Osteocyte (in vitro differentiated cells): Measurements from ENCODE around the gene SERP2. TPM values are rescaled to one million over a fixed set of nuclear protein-coding genes. Genes with fewer than 3 reads are reported as not detected.

Experiments
- DNase-seq: peaks from one replicate; pipeline ENCODE4 v3.0.0; 2021; ENCODE audit warnings: mixed read lengths; ENCODE audit not compliant: unreplicated experiment; ENCODE audit errors: extremely low spot score
- H3K27ac Mint-ChIP-seq: one replicate; pipeline ENCODE4 v1.8.0; 2021; ENCODE audit warnings: mild to moderate bottlenecking, mixed read lengths; ENCODE audit not compliant: unreplicated experiment
- H3K27me3 Mint-ChIP-seq: one replicate; pipeline ENCODE4 v1.8.0; 2021; ENCODE audit warnings: mixed read lengths; ENCODE audit not compliant: unreplicated experiment
- H3K36me3 Mint-ChIP-seq: one replicate; pipeline ENCODE4 v1.8.0; 2021; ENCODE audit warnings: mixed read lengths; ENCODE audit not compliant: unreplicated experiment
- H3K4me1 Mint-ChIP-seq: one replicate; pipeline ENCODE4 v1.8.0; 2021; ENCODE audit warnings: mixed read lengths; ENCODE audit not compliant: unreplicated experiment
- H3K4me3 Mint-ChIP-seq: one replicate; pipeline ENCODE4 v1.8.0; 2021; ENCODE audit warnings: mild to moderate bottlenecking, moderate library complexity, mixed read lengths; ENCODE audit not compliant: unreplicated experiment
- H3K9me3 Mint-ChIP-seq: one replicate; pipeline ENCODE4 v1.8.0; 2021; ENCODE audit warnings: mixed read lengths; ENCODE audit not compliant: unreplicated experiment
- total RNA-seq: library from RNA; stranded (reverse); gene quantifications from 2 replicates; pipeline ENCODE4 v1.2.1, GENCODE V29; 2021
- TF ChIP-seq, protein P1 (sequence below): fragments of 200-600 bp; sonication (generic); IDR thresholded peaks from 2 replicates; pipeline ENCODE4 v1.5.0; 2021; ENCODE audit warnings: antibody characterized with exemption, mild to moderate bottlenecking, moderate library complexity

SERP2 gene
- total RNA-seq, 1 donor from 2014 or later, result 8.4 TPM

DNA sequence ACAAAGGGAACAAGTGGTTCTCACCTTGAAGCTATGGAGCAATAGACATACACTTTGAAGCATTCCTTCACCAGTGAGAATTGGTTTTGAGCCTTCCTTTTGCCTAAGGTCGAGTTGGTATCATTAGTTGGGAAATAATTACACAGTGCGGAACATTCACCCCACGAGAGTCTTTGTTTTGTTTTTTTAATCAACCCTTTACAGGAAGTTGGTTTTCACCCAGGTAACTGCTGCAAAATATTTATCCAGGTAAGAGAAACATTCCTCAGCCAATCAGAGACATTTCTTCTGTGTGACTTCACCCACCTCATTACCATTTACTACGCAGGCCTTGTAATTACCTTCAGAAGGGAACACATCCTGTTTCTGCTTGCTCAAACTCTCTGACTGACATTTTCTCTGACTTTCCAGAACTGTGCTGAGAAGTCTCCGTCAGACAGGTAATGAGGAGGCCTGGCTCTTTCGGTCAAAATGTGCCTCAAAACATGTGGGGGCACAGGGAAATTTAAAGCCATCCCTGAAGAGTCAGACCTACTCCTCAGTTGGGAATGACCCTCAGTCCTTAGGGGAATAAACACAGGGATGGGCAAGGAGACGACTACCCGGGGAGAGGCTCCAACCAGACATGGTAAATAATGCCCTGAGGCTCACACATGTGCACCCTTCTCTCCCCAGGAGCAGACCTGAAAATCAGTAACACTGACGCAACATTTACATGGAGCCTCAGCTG lies 22.7 kb upstream of the SERP2 start:
- peaks cover 2% of the 10 kb centered on the region for H3K27me3 Mint-ChIP-seq
- no peak overlapping the region for H3K27ac Mint-ChIP-seq
- TF ChIP-seq, protein P1, sequence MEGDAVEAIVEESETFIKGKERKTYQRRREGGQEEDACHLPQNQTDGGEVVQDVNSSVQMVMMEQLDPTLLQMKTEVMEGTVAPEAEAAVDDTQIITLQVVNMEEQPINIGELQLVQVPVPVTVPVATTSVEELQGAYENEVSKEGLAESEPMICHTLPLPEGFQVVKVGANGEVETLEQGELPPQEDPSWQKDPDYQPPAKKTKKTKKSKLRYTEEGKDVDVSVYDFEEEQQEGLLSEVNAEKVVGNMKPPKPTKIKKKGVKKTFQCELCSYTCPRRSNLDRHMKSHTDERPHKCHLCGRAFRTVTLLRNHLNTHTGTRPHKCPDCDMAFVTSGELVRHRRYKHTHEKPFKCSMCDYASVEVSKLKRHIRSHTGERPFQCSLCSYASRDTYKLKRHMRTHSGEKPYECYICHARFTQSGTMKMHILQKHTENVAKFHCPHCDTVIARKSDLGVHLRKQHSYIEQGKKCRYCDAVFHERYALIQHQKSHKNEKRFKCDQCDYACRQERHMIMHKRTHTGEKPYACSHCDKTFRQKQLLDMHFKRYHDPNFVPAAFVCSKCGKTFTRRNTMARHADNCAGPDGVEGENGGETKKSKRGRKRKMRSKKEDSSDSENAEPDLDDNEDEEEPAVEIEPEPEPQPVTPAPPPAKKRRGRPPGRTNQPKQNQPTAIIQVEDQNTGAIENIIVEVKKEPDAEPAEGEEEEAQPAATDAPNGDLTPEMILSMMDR, result no peak
- no peaks in the 10 kb centered on the region for H3K9me3 Mint-ChIP-seq
- peaks cover 5% of the 10 kb centered on the region for H3K4me1 Mint-ChIP-seq
- DNase-seq, result no peak
- H3K4me3 Mint-ChIP-seq, result no peak overlapping the region
- H3K36me3 Mint-ChIP-seq, result no peaks in the 10 kb centered on the region

- TF ChIP-seq, protein P1, result no peak
- no peak overlapping the region for H3K4me3 Mint-ChIP-seq
- H3K4me1 Mint-ChIP-seq, result peaks cover 5% of the 10 kb centered on the region
- no peaks in the 10 kb centered on the region for H3K9me3 Mint-ChIP-seq
- no peak overlapping the region for H3K27ac Mint-ChIP-seq
- no peaks in the 10 kb centered on the region for H3K36me3 Mint-ChIP-seq
- DNase-seq, result no peak
- peaks cover 2% of the 10 kb centered on the region for H3K27me3 Mint-ChIP-seq
These were observed 22.1 kb upstream of the SERP2 start for GRCh38 chr13:44351505-44351854.

DNA sequence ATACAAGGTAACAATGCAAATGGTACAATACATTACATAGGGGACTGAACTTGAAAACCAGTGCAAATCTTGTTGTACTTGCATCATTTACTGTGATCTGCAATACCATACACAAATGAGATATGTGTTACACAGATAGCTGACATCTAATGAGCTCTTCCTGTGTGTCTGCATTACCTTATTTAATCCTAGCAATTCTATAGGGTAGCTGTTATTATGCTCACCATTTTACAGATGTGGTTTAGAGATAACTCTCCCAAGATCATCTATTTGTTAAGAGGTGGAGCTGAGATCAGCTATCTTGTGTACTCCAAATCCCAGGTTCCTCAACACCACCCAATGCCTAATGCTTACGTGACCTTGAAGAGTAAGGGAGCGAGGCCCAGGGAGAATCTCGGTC lies 21.4 kb upstream of the SERP2 start:
- no peak overlapping the region for H3K4me3 Mint-ChIP-seq

GRCh38 chr13:44352671-44353070 lies 21.0 kb upstream of the SERP2 start:
- Mint-ChIP-seq H3K9me3 (no peaks in the 10 kb centered on the region), H3K4me1 (peaks cover 5% of the 10 kb centered on the region), H3K36me3 (no peaks in the 10 kb centered on the region), H3K4me3 (no peak overlapping the region), H3K27ac (no peak overlapping the region), H3K27me3 (peaks cover 2% of the 10 kb centered on the region)
- TF ChIP-seq, protein P1, result no peak
- DNase-seq, result no peak

More for the DNA sequence above, 21.4 kb upstream of the SERP2 start:
- no peak for DNase-seq
- no peak overlapping the region for H3K27ac Mint-ChIP-seq
- H3K4me1 Mint-ChIP-seq, result peaks cover 5% of the 10 kb centered on the region
- H3K9me3 Mint-ChIP-seq, result no peaks in the 10 kb centered on the region
- no peaks in the 10 kb centered on the region for H3K36me3 Mint-ChIP-seq
- H3K27me3 Mint-ChIP-seq, result peaks cover 2% of the 10 kb centered on the region
- TF ChIP-seq, protein P1, result no peak

GRCh38 chr13:44354331-44354730 lies 19.3 kb upstream of the SERP2 start:
- Mint-ChIP-seq H3K36me3 (no peaks in the 10 kb centered on the region), H3K4me1 (no peaks in the 10 kb centered on the region), H3K4me3 (no peak overlapping the region), H3K9me3 (no peaks in the 10 kb centered on the region), H3K27ac (no peak overlapping the region), H3K27me3 (peaks cover 2% of the 10 kb centered on the region)
- DNase-seq, result no peak
- TF ChIP-seq, protein P1, result no peak
